Heart right ventricle (tissue), 16 donors: ENCODE data around the gene SLC34A1. TPM values are rescaled to one million over a fixed set of nuclear protein-coding genes. Genes with fewer than 3 reads are reported as not detected.

Experiments used
- ATAC-seq, 8 donors: fragments of 200-7000 bp; cut with Tn5 transposase; one replicate each; pipeline ENCODE4 v1.9.1; 2020; ENCODE audit warnings: mild to moderate bottlenecking in 8 of 8, moderate library complexity in 8 of 8, moderate number of reproducible peaks in 1 of 8
- DNase-seq, 2 donors: peaks; one replicate each; pipeline ENCODE4 v3.0.0-alpha.2; 2020
- H3K27ac ChIP-seq, 10 donors: fragments of 200-600 bp; sonication (generic) in 2 of 10; one replicate each; pipeline versions ENCODE4 v1.5.0 to v1.8.0; 2020 to 2022; ENCODE audit warnings: mild to moderate bottlenecking in 3 of 10
- H3K27me3 ChIP-seq, 7 donors: fragments of 200-600 bp; one replicate each; pipeline ENCODE4 v1.8.0; 2021 to 2022; ENCODE audit warnings: mild to moderate bottlenecking in 2 of 7
- H3K36me3 ChIP-seq, 9 donors: fragments of 200-600 bp; sonication (generic) in 1 of 9; one replicate each; pipeline versions ENCODE4 v1.5.0 to v1.8.0; 2020 to 2022; ENCODE audit warnings: mild to moderate bottlenecking in 2 of 9
- H3K4me1 ChIP-seq, 9 donors: fragments of 200-600 bp; sonication (generic) in 1 of 9; one replicate each; pipeline versions ENCODE4 v1.5.0 to v1.8.0; 2020 to 2022; ENCODE audit warnings: mild to moderate bottlenecking in 4 of 9
- H3K4me3 ChIP-seq, 10 donors: fragments of 200-600 bp; sonication (generic) in 2 of 10; one replicate each; pipeline versions ENCODE4 v1.5.0 to v1.8.0; 2020 to 2022; ENCODE audit warnings: mild to moderate bottlenecking in 7 of 10, moderate library complexity in 2 of 10
- H3K9me3 ChIP-seq, 11 donors: fragments of 200-600 bp in 10 of 11; sonication (generic) in 2 of 11; one replicate each; pipeline versions ENCODE4 v1.5.0 to v1.8.0; 2013 to 2022; ENCODE audit warnings: mild to moderate bottlenecking in 2 of 11, control low read depth in 1 of 11, moderate library complexity in 1 of 11
- WGBS, 2 donors: extraction: QIAGEN DNeasy Blood & Tissue Kit; methylation state at CpG; one replicate each; pipeline ENCODE4 v1.1.7; 2013; ENCODE audit warnings: inconsistent platforms in 1 of 2; 5-methylcytosine and 5-hydroxymethylcytosine counted together
- intact Hi-C, 10 donors: fragments of 100-400 bp; cut with DNase I; formaldehyde crosslinking; loops; one replicate each; pipeline versions ENCODE4 v1.11.1 to v1.14.2; 2022
- long read RNA-seq, 3 donors: library from polyadenylated mRNA; unstranded; transcript quantifications; one replicate each; pipeline ENCODE4 v2.0.0, GENCODE V29; 2020 to 2021
- polyA plus RNA-seq, 2 donors: library from polyadenylated mRNA; stranded (reverse); fragments of 200-250 nt; gene quantifications; one replicate each; pipeline ENCODE4 v1.2.3, GENCODE V29; 2013
- total RNA-seq, 10 donors: library from RNA; stranded (reverse); fragmentation: NEBNext Ultra II Directional in 3 of 10; extraction: Animal tissue kit (Norgen Biotek cat#: 25700) in 3 of 10; gene quantifications; one replicate each; pipeline versions ENCODE4 v1.2.1 to v1.2.4, GENCODE V29; 2021 to 2023
- TF ChIP-seq, protein P1 (sequence below), 9 donors: fragments of 200-600 bp; sonication (generic) in 2 of 9; IDR thresholded peaks; one replicate each; pipeline versions ENCODE4 v1.5.0 to v1.8.0; 2021 to 2022; ENCODE audit warnings: antibody characterized with exemption in 9 of 9, mild to moderate bottlenecking in 5 of 9, moderate library complexity in 1 of 9
- donor health status: Arrhythmogenic right ventricular cardiomyopathy.
- donor health status: ischemic (EF 13 %, LVEDD 7.1; RV severe dilation, severe dysfunction).
- donor health status: healthy with polysubstance abuse.
- donor health status: DM: no; HTN: yes; CAD: no.
- donor health status: DM: no; HTN: no; CAD: no.
- donor health status: ischemic (EF 25% LVEDD 6.9; RV normal size, moderate dysfunction).
- donor health status: ischemic (EF 25% LVEDD 5.7; RV mildly dilated, moderate dysfunction).
- donor health status: healthy.
- donor health status: DM: yes; HTN: yes; CAD: no.
- donor health status: Ischemic cardiomyopathy.
- donor health status: ischemic (EF 35%, LVEDD 5.7; RV mildly dilated, moderate dysfunction).
- donor health status: nonischemic (EF 11% LVEDD 7.7; RV severe dilation, severe dysfunction).
- donor health status: DM: yes; HTN: yes; CAD: no.
- donor health status: PGD.
- donor health status: ischemic (EF 29% LVEDD 5.4; RV normal size, mild dysfunction).
- donor health status: nonischemic (EF 23%, LVEDD 6.1; RV moderate dilation, normal function).

Gene SLC34A1
- total RNA-seq (under 1 TPM in 1 of 10 donors, not detected in 9; 0.12 TPM), polyA plus RNA-seq (not detected)
- long read RNA-seq, donor 1: 0 reads
- long read RNA-seq, donor 2: 0 reads
- long read RNA-seq, donor 3: 0 reads

DNA sequence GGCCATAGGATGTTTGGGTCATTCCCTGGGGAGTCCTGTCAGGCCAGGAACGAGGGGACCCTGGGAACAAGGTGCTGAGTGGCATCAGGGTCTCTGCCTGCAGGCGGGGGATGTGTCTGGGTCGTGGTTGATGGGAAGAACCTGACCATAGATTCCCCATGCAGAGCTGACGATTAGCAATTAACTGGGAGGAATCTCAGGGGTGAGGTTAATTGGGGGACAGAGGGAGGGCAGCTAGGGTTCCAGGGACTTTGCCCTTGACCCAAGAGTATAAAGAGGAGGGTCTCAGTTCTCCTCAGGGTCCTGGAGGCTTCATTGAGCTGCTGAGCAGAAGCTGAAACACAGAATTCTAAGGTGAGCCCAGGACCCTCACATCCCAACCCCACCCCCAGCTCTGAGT lies at the start of gene SLC34A1:
Gene SLC34A1, plus strand, starts transcription at position 301 of the 400 bp plus-strand sequence. CDS start 1,308 bp downstream, outside the sequence.
- Histone ChIP-seq H3K4me3 (no peak within 1 kb of the TSS), H3K9me3 (no peaks in the 10 kb centered on the region), H3K36me3 (no peaks in the 10 kb centered on the region), H3K27me3 (peaks cover 0 to 56% (median 21%) of the 10 kb centered on the region in 7 donors), H3K4me1 (peaks cover 0 to 9% (median 0%) of the 10 kb centered on the region in 9 donors), H3K27ac (no peak within 1 kb of the TSS)
- ATAC-seq (no peak), DNase-seq (no peak)
- 61 to 69% methylated on average over 4 of the region's 4 CpGs for WGBS, 2 donors
- TF ChIP-seq, protein P1, sequence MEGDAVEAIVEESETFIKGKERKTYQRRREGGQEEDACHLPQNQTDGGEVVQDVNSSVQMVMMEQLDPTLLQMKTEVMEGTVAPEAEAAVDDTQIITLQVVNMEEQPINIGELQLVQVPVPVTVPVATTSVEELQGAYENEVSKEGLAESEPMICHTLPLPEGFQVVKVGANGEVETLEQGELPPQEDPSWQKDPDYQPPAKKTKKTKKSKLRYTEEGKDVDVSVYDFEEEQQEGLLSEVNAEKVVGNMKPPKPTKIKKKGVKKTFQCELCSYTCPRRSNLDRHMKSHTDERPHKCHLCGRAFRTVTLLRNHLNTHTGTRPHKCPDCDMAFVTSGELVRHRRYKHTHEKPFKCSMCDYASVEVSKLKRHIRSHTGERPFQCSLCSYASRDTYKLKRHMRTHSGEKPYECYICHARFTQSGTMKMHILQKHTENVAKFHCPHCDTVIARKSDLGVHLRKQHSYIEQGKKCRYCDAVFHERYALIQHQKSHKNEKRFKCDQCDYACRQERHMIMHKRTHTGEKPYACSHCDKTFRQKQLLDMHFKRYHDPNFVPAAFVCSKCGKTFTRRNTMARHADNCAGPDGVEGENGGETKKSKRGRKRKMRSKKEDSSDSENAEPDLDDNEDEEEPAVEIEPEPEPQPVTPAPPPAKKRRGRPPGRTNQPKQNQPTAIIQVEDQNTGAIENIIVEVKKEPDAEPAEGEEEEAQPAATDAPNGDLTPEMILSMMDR (IDR thresholded peaks at IDR 0.05): no peak
- intact Hi-C loops: loop anchor here in 1 of 10 donors (10.0 kb wide), 1 partner anchor 269 kb away; no protein-coding TSS in a partner anchor

DNA sequence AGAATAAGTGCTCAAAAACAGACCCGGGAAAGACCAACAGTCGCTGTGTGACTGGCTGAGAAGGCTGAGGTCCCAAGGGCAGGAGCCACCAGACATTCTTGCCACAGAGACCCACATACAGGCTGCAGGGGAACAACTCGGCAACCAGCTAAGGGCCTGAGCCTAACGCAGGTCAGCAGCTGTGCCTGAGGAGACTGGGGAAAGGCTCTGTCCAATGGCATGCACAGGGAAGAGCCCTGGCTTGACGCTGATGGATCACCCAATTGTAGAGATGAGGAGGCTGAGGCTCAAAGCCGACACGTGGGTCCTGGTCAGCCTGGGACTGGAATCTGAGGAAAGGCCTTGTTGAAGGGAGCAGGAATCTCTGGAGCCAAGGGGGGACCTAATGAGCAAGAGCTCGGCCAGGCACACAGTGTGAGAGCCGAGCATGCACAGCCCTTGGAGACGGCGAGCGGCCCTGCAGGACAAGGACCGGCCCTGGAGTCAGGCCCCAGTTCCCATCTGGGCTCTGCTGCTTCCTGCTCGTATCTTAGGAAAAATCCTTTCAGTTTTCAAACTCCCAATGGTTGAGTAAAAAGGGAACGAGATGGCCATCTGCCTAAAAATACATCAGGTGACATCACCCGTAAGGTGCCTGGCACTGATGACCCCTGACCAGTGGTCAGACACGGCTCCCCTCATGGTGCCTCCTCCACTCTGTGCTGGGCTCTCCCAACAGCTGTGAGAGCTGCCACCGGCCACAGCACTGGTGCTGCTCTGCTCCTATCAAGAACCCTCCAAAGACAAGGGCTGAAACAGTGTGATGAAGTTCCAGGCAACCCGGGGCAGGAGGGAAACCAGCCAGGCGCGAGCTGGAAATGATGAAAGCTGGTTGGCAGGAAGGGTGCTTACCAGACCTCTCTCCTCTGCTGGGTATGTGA lies 49.2 kb upstream of the SLC34A1 start:
- intact Hi-C loops: no loop called here
- peaks cover 5 to 37% (median 19%) of the 10 kb centered on the region in 9 donors for H3K4me1 ChIP-seq
- no peaks in the 10 kb centered on the region for H3K9me3 ChIP-seq
- peak overlapping the region in 9 of 10 donors; percentile 19 to 69 (median 54) for H3K27ac ChIP-seq
- no peaks in the 10 kb centered on the region for H3K27me3 ChIP-seq
- 74 to 78% methylated on average over 21 of the region's 21 CpGs for WGBS, 2 donors
- ATAC-seq (peak; percentile 67 to 88 (median 82)), DNase-seq (peak in 1 of 2 donors; percentile 61)
- TF ChIP-seq, protein P1 (IDR thresholded peaks at IDR 0.05): no peak
- peaks cover 0 to 100% (median 32%) of the 10 kb centered on the region in 9 donors for H3K36me3 ChIP-seq
- no peak overlapping the region for H3K4me3 ChIP-seq

DNA sequence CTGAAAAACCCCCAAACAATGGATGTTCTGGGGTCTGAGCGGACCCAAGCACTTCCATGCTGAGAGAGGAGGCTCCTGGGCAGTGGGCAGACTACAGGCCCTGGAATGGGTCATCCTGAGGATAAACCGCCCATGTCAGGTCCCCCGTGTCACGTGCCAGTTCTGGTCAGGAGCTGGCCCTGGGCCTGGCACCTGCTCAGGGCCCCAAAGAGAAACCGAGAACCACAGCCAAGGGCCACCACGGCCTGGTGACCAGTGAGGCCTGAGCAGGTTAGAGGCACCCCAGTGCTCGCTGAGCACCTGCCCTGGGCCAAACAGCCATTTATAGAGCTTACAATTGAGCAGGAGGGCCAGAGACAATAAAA lies 48.6 kb upstream of the SLC34A1 start:
- peak in 7 of 8 donors; percentile 32 to 70 (median 62) for ATAC-seq
- Histone ChIP-seq H3K9me3 (no peaks in the 10 kb centered on the region), H3K27ac (peak overlapping the region in 9 of 10 donors; percentile 19 to 69 (median 54)), H3K4me3 (no peak overlapping the region), H3K4me1 (peaks cover 5 to 37% (median 20%) of the 10 kb centered on the region in 9 donors), H3K36me3 (peaks cover 0 to 100% (median 32%) of the 10 kb centered on the region in 9 donors), H3K27me3 (no peaks in the 10 kb centered on the region)
- 53 to 71% methylated on average over 7 of the region's 7 CpGs for WGBS, 2 donors
- DNase-seq: no peak
- intact Hi-C loops: no loop called here
- TF ChIP-seq, protein P1 (IDR thresholded peaks at IDR 0.05): no peak

- H3K36me3 ChIP-seq: peaks cover 0 to 99% (median 32%) of the 10 kb centered on the region in 9 donors
- ATAC-seq: peak in 2 of 8 donors; percentile 18 to 29
- TF ChIP-seq, protein P1 (IDR thresholded peaks at IDR 0.05): peak in 4 of 9 donors; percentile 17 to 50 (median 26)
- intact Hi-C loops: no loop called here
- DNase-seq: no peak
- H3K27me3 ChIP-seq: no peaks in the 10 kb centered on the region
- WGBS, 2 donors: 65 to 77% methylated on average over 12 of the region's 12 CpGs
- no peak overlapping the region for H3K4me3 ChIP-seq
- peaks cover 5 to 37% (median 20%) of the 10 kb centered on the region in 9 donors for H3K4me1 ChIP-seq
- no peaks in the 10 kb centered on the region for H3K9me3 ChIP-seq
- H3K27ac ChIP-seq: peak overlapping the region in 9 of 10 donors; percentile 19 to 69 (median 54)
Observed at GRCh38 chr5:177336112-177336511, 48.1 kb upstream of the SLC34A1 start.
